CD4-positive, alpha-beta T cell treated with Interleukin-6 for 4 hours (primary cell): ENCODE results near the gene MISP3.

Source experiments
- DNase-seq: peaks from one replicate; pipeline ENCODE4 v3.0.0-alpha.2; 2020; ENCODE audit warnings: mixed read lengths

The MISP3 gene

GRCh38 chr19:14081797-14082674, 9.4 kb downstream of the MISP3 start:
- peak; percentile 26 for DNase-seq

DNA sequence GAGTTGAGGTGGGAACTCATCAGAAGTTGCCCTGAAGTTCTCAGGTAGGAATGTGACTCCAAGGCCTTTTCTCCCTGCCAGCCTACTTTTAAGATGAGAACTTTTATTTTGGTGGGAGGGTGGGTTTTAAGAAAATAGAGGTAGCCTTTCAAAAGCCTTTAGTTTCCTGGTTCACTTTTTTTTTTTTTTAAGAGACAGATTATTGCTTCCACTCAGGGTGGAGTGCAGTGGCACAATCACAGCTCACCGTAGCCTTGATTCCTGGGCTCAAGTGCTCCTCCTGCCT, 10.0 kb downstream of the MISP3 start:
- DNase-seq = no peak

DNA sequence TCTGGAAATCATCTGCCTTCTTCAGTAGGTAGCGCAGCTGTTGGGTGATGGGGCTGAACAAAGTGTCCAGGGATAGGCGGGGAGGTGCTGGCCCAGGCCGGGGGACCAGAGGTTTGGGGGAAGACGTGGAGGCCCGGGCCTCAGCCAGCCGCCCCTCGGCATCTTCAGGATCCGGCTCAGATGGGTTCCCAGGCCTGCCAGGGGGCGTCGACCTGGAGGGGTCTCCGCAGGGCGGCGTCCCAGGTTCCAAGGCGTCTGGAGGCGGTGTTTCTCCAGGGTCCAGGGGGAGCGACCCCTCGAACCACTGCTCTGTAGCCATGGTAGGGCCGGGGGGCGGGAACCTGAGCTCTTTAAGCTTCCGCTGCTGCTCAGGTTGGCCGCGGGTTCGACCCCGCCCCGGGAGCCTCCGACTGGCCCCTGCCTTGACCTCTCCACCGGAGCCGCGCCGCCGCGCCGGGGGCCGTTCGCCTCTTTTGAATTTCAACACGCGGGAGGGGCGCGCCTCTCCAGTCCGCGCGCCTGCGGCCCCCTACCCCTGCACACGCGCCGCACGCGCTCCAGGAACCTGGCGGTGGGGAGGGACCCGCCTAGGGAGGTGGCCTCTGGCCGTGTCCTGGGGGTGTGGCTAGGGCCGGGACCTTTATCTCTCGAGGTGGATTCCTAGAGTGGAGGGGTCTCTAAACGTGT, 12.9 kb downstream of the MISP3 start, which contains the start of gene C19orf67:
Gene C19orf67 (minus strand): TSS at position 475 of the 687 bp plus-strand sequence. CDS start 156 bp downstream, at position 319.
- DNase-seq = no peak

DNA sequence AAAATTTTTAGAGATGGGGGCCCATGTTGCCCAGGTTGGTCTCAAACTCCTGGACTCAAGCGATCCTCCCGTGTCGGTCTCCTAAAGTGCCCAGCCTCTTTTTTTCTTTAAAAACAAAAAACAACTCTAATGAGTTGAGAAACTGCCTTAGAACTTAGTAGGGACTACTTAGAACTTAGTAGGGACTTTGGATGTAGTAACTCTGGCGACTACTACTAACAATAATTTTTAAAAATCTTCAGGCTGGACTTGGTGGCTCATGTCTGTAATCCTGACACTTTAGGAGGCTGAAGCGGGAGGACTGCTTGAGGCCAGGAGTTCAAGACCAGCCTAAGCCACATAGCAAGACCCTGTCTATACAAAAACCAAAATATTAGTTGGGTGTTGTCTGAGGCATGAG, 13.5 kb downstream of the MISP3 start:
- no peak for DNase-seq

DNA sequence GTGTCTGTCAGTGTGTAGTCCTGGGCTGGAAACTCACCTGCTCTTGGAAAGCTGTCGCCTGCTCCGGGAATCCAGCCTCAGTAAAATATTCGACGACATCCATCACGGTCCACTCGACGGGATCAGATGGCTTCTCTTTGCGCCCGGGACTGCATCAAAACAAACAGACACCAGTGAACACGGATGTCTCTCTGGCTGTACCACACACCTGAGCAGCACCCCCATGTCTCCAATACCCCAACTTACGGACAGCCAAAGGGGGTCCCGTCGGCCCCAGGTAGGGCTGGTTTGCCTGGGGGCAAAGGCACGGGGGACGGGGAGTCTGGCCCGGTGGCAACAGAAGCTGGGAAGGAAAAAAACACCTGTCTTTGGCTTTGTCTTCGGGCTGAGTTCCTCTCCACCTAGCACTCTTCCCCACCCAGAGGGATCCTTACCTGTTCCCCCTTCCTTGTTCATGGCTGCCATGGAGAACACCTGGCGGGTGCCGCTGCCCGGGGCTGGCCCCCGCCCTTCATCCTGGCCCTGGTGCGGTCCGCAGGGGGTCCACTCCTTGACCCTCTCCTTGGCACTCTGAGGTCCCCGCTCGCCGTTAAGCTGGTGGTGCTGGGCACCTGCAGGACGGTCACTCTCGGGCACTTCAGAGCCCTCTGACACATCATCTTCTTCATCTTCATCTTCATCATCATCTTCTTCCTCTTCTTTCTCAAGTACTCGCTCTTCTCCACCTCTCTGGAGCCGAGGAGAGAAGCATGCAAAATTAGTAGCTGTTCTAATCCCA, 16.2 kb downstream of the MISP3 start:
- no peak for DNase-seq

DNA sequence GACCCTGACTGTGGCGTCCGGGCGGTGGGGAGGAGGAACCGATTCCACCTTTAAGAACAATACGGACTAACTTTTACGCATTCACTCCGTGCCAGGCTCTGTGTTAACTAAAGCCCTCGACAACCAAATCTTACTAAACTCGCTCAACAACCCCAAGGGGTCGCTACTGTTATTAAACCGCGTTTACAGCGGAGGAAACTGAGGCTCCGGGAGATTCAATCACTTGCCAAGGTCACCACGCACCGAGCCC, 16.8 kb downstream of the MISP3 start:
- peak; percentile 44 for DNase-seq

- peak; percentile 64 for DNase-seq
These were observed 17.3 kb downstream of the MISP3 start for GRCh38 chr19:14089662-14090508.

DNA sequence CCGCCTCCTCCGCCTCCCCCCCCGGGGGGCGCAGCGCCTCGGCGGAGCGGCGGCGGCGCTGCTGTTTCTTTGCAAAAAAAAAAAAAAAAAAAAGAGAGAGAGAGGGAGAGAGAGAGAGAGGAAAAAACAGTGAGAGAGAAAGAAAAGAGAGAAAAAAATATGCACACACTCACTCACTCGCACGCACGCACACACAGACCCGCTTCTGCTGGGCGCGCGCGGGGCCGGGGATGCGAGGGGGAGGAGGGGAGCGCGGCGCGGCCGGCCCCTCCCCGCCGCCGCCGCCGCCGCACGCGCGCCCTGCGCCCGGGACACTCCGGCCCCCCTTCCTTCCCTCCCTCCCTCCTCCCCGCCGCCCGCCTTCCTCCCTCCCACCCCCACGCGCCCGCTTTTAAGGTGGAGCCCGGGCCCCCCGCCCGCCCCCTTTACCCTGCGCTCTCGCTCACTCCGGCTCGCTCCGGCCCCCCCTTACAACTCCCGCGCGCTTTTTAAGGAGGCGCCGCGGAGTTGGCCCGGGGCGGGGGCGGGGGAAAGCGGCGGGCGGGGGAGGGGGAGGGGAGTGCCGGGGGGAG, 18.0 kb downstream of the MISP3 start, which contains the start of gene SAMD1:
Gene SAMD1 (minus strand): TSS at position 243 of the 572 bp plus-strand sequence.
- peak; percentile 96 for DNase-seq

DNA sequence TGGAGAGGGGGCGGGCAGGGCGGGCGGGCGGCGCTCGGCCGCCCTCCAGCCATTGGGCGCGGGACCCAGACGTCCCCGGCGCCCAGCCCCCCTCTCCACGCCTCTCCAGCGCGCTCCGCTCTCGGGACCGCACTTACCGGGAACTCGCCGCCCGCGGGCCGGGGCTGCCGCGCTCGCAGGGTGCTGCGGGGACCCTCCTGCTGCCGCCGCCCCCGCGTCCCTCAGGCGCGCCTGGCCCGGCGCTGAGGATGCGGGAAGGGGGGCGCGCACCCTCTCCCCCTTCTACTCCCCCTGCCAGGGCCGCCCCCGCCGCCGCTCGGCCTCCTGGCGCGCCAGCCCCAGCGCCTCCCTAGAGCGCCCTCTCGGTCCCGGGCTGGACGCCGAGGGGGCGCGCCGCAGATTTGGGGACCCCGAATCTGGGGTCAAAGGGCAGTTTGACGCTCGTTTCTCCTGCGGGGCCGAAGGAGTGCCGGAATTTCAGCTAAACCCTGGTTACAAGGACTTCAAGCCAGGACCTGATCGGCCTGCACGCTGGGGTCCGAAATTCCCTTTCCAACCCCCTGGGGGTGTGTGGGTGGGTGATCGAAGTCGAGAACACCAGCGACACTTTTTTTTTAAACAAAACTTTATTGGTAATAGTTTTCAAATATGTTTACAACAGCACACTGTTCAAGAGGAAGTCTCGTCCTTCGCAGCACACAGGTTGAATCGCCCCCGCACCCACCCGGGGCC, 18.7 kb downstream of the MISP3 start:
- DNase-seq = peak; percentile 60

- DNase-seq = peak; percentile 72
These were observed 19.4 kb downstream of the MISP3 start for GRCh38 chr19:14091813-14092462.

DNA sequence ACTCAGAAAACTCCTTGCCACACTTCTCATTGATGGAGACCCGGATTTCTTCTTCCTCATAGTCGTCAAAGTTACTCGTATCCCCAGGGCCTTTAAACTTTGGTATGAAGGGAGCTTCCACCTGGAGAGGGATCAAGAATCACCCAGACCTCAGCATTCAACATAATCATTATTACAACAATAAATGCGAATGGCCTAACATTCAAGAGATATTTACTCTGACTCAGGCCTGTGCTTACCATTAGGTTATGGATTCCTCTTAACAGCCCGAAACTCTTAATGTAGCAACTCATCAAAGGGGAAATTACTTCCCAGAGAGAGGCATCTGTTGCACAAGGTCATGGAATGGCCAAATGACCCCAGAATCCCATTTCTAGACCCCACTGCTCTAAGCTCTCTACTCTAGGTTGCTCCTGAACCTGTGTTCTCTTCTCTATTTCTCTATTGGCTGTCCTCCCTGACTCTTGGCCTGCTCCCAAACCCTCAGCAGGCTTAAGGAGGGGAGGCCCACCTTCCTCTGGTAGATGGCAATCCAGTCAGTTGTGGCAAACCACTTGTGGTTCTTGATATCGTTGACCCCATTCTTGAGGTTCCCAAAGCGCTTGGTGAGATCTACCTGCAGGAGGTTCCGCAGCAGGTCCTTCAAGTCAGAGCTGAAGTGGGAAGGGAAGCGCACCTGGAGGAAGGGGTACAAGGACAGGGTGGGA, 20.7 kb downstream of the MISP3 start:
- no peak for DNase-seq

- no peak for DNase-seq
These were observed 22.3 kb downstream of the MISP3 start for GRCh38 chr19:14094854-14095253.

GRCh38 chr19:14096272-14096992, 23.8 kb downstream of the MISP3 start:
- no peak for DNase-seq

DNA sequence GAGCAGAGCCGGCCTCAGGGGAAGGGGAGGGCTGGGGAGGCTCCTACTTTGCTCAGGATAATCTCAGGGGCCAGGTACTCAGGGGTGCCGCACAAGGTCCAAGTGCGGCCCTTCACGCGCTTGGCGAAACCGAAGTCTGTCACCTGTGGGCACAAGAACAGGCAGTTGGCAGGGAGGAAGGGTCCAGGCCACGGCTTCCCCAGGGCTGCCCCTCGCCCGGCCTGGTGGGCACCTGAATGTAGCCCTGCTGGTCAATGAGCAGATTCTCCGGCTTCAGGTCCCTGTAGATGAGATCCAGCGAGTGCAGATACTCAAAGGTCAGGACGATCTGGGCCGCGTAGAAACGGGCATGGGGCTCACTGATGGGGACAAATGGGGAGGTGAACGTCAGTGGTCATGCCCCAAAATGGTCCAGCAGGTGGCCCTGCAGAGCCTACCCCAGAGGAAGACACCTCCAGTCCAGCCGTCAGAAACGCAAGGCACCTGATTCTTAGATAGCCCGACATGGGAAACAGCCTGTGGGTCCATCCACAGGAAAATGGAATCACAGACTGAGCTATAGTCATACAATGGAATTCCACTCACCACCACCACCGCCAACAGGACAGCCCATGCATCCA, 25.1 kb downstream of the MISP3 start:
- DNase-seq = no peak

GRCh38 chr19:14101003-14101545, 28.5 kb downstream of the MISP3 start:
- no peak for DNase-seq

DNA sequence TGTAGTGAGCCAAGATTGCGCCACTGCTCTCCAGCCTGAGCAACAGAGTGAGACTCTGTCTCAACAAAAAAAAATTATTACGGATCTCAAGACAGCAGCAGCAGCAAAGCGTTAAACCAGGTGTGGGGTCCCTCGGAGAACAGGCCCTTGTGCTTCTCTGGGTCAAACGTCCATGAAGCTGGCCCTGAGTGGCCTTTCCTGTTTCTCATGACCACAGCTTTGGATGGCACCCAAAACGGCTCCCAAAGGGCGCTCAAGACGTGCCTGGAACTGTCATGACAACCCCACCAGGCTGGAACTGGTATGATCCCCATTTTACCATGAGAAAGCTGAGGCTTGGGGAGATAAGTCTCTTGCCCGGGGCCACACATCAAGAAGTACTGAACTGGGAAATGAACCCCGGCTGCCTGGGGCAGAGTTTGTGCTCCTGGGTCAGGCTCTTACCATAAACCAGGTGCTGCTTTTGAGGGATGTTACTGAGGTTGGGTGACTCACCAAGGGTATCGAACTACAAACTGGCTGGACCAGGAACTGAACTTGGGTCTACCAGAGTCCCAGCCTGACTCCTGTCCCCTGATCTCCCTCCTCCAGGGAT, 29.6 kb downstream of the MISP3 start:
- no peak for DNase-seq

DNA sequence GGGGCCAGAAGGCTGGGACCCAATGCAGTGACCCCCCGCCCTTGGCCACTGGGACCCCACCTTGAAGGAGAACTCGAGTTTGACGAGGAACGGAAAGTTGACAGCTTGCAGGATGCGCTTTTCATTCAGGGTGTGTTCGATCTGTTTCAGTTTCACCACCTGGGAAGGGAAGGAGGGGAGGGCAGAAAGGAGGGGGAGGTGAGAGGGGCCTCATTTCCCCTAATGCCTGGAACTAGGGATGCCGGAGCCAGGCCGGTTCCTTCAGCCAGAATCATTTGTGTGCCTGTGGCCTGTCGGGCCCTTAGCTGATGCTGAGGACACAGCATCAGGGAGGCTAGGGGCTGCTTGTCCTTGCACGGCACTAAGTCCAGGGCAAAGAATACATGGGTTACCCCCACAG, 30.2 kb downstream of the MISP3 start:
- DNase-seq = no peak

DNA sequence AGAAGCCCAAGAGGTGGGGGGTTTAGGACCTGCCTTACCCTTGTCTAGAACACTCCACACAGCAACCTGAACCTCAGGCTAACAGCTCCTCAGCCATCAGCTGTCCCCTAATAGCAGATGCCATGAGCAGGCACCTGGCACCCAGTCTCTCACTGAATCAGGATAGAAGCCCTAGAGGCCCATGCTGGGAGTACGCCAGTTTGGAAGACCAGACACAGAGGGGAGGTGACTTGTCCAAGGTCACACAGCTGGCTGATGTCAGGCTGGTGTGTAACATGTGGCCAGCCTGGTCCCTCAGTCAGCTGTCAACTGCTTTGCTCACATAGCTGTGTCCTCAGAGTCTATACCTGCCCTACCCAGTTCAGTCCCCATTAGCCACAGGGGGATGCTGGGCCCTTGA, 30.7 kb downstream of the MISP3 start:
- DNase-seq = no peak

GRCh38 chr19:14105680-14106079, 33.1 kb downstream of the MISP3 start:
- DNase-seq = no peak
